ENCODE data around the gene IGFBP2. TPM values are rescaled to one million over a fixed set of nuclear protein-coding genes. Genes with fewer than 3 reads are reported as not detected.

Gene IGFBP2
- polyA plus RNA-seq, 1 donor = 169 TPM

GRCh38 chr2:216607277-216607560 is 26.0 kb upstream of the IGFBP2 start:
- no peak for DNase-seq

GRCh38 chr2:216608525-216608924 is 24.7 kb upstream of the IGFBP2 start:
- DNase-seq = no peak

- DNase-seq = no peak
These were observed 17.7 kb upstream of the IGFBP2 start for GRCh38 chr2:216615298-216616082.

GRCh38 chr2:216616083-216616678 is 17.0 kb upstream of the IGFBP2 start:
- no peak for DNase-seq

- no peak for DNase-seq
These were observed 15.9 kb upstream of the IGFBP2 start for GRCh38 chr2:216617159-216617815.

GRCh38 chr2:216618785-216619184 is 14.4 kb upstream of the IGFBP2 start:
- no peak for DNase-seq

GRCh38 chr2:216619411-216620393 is 13.5 kb upstream of the IGFBP2 start:
- peak; percentile 17 for DNase-seq

GRCh38 chr2:216620786-216621185 is 12.4 kb upstream of the IGFBP2 start:
- no peak for DNase-seq

GRCh38 chr2:216621292-216621691 is 11.9 kb upstream of the IGFBP2 start:
- no peak for DNase-seq

GRCh38 chr2:216622526-216622925 is 10.7 kb upstream of the IGFBP2 start:
- DNase-seq = no peak

GRCh38 chr2:216624251-216624650 is 9.0 kb upstream of the IGFBP2 start:
- DNase-seq = no peak

- DNase-seq = no peak
These were observed 6.9 kb upstream of the IGFBP2 start for GRCh38 chr2:216626168-216626874.

GRCh38 chr2:216626875-216627245 is 6.4 kb upstream of the IGFBP2 start:
- DNase-seq = no peak

GRCh38 chr2:216629784-216630183 is 3.4 kb upstream of the IGFBP2 start:
- no peak for DNase-seq

GRCh38 chr2:216632346-216632951 is 771 bp upstream of the IGFBP2 start:
- no peak for DNase-seq

GRCh38 chr2:216633616-216634369 is 573 bp downstream of the IGFBP2 start:
- DNase-seq = no peak

- DNase-seq = no peak
These were observed 1.3 kb downstream of the IGFBP2 start for GRCh38 chr2:216634370-216635148.

- no peak for DNase-seq
These were observed 2.0 kb downstream of the IGFBP2 start for GRCh38 chr2:216635171-216635570.

- DNase-seq = no peak
These were observed 2.7 kb downstream of the IGFBP2 start for GRCh38 chr2:216635701-216636550.
